Stimulated activated CD4-positive, alpha-beta T cell treated with anti-CD3 and anti-CD28 coated beads, Interleukin-1b, Interleukin-23, amount 100 ng/mL, for 4 hours (primary cell): ENCODE measurements around the gene SPA17.

Experiments
- DNase-seq, 2 donors: peaks; one replicate each; pipeline ENCODE4 v3.0.0-alpha.2; 2020; ENCODE audit warnings: low read depth in 2 of 2

The SPA17 gene

DNA sequence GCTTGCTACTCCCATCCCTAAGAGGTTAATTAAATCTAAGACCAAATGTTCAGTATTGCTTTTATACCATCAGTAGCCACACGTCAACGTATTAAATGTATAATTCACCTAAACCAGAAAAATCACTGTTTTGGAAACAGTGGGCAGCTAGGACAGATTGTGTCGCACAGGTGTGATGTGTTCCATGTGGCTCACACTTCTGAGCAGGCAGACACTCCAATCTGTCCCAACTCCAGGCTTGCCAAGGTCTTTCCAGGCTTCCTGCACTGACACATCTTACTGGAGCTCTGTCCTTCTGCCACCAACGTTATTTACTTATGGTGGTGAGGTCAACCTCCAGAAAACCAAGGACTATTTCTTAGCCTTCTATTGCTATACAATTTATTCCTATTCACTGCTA lies 11.6 kb upstream of the SPA17 start:
- DNase-seq: no peak

DNA sequence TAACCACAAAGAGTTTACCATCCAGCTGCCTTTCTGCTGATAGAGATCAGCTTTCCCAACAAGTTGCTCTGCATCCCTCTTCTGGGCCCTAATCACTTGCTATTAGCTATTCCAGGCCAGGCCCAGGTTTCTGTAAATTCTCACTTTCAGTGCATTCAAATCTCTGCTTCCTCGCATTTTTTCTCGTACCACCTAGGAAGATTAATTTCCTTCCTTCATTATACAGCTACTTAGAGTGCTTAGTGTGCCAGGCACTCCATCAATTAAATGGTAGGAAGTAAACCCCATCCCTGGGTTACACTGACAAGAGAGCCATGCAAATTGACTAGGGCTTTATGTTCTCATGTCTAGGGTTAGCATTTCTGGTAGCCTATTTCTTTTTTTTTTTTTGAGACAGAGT lies 9.8 kb upstream of the SPA17 start:
- DNase-seq: no peak

DNA sequence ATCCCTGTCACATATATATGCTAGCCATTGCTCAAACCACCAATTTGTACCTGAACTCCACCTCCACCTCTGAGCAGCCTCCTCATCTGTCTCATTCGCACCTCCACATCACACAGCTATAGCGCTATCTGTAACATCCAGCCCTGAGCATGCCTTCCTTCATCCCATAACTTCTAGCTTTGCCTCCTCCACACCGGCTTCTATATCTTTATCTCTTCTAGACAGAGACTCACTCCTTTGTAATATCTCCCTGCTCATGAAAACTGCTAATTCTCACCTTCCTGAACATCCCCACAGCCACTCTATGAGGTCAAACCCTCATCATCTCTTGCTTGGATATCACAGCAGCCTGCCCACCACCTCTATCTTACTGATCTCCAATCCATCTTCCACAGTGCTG lies 6.1 kb upstream of the SPA17 start:
- no peak for DNase-seq

DNA sequence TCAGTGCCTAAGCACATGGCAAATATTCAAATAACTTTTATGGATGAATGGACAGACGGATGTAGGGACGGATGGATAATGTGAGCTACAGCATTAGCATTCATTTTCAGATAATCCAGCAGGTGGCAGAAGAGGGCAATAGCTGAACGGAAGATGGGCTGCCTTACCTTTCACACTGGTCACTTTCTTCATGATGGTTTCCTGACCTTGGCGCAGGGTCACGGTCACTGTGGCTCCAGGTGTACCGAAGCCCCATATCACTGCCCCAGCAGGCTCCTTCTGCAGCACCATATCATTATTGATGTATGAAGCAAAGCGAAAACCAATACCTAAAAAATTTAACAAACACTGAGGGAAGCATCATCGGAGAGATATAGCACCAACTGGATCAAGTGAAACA lies 4.5 kb upstream of the SPA17 start:
- DNase-seq: peak in 1 of 2 donors; percentile 43

DNA sequence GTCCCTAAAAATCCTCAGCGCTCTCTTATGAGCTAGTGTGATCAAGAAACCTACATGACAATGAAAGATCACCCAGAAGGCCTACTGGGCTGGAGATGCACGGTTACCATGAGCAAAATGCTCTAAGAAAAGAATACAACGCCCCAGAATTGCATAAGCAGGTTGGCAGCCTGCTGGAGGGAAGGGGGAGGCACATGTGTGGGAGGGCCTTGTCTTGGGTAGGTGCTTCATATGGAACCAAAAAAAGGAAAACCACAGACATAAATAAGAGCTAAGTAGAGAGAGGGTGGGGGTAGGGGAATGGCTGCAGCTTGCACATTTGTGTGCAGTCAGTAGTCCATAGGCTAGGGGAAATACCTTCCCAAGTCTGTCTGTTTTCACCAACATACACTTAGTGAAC lies 3.0 kb upstream of the SPA17 start:
- DNase-seq: peak in 1 of 2 donors; percentile 11

DNA sequence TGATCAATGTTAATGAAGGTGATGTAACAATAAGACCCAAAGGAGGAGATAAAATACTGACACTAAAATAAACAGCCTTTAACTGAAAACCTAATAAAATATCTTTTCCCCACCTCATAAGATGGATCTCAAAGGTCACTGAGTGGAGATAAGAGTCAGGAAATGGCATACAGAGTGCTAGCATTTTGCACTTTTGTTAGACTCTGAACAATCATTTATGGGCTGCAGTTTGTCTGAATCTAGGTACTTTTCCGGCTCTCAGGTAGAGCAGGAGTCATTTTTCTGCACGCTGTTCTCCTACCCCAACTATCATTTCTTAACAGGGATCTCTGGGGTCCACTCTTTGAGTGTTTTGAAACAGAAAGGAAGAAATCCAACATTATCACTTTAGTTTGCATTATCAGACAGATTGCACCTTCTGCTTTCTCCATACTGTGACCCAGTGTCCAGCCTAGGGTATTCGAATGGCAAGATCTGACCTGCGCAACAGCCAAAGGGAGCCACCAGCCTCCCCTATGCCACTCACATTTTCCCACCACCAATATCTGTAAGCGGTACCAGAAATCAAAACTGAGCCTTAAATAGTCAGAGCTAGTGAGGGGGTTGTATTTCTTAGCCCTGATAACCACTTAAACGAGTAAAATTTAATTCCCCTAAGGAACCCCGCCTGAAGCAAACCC lies 1.0 kb upstream of the SPA17 start:
- DNase-seq: no peak

DNA sequence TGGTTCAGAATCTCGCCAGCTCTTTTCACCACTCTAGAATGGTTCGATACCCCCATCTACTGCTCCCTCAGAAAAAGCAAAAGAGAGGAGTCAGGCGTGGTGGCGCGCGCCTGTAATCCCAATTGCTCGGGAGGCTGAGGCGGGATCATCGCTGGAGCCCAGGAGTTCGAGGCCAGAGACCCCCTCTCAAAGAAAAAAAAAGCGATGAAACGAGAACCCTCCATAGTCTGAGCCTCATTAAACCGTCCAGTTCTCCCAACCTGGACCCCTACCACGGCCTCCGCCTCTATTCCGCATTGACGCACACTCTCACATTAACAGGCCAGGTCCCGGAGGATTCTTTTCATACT lies 439 bp downstream of the SPA17 start:
- DNase-seq: no peak

DNA sequence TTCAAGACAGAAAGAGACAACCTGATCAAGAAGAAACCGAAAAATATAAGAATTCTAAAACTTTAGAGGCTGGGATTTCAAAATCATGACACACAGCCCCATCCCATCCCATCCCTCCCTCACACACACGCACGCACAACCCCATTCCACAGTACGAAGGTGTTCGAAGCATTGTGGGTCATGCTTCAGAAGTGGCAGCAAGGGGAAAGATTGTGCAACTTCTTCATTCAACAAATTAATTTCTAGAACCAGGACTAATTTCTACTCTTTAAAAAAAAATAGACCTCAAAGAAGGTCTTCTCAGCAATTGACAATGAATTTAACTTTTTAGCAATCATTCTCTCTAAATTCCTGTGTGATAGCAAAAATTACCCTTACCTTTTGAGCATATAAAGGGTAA lies 867 bp downstream of the SPA17 start:
- no peak for DNase-seq

DNA sequence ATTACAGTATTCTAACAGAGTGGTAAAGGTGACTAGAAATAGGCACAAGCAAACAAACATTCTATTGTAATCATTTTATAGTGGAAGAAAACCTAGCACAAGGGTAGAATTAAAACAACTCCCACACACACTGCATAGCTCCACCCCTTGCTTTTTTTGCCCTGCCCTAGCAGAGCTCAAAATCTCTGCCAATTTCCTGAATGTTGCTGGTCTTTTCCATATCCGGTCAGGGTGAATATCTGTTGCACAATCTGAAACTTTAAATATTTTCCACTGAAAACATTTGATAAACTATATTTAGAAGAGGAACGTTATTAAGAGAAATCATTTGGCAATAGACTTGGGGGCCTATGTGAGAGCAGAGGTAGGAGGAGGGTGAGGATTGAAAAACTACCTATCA lies 2.7 kb downstream of the SPA17 start:
- no peak for DNase-seq

DNA sequence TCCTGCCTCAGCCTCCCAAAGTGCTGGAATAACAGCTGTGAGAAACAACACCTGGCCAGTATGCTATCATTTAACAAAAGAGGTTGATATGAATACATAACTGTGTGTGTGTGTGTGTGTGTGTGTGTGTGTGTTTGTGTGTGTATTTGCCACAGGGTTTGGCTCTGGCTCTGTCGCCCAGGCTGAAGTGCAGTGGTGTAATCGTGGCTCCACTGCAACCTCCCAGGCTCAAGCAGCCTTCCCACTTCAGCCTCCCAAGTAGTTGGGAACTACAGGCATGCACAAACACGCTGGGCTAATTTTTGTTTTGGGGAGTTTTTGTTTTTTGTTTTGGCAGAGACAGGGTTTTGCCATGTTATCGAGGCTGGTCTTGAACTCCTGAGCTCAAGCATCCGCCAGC lies 4.7 kb downstream of the SPA17 start:
- no peak for DNase-seq

DNA sequence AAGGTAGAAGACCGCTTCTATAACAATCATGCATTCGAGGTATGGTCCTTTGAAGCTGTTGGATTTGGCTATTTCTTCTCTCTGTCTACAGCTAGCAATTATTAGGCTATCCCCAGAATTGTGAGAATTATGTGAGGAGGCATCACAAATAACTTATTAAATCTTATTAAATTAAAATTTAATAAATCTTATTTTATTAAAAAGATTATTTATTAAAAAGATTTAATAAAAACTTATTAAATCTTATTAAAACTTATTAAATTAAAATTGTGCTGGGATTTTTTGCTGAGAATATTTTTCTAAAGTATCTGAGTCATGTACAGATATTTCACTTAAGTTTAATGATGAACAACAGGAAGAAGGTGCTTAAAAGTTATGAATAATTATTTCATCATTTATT lies 7.7 kb downstream of the SPA17 start:
- no peak for DNase-seq

DNA sequence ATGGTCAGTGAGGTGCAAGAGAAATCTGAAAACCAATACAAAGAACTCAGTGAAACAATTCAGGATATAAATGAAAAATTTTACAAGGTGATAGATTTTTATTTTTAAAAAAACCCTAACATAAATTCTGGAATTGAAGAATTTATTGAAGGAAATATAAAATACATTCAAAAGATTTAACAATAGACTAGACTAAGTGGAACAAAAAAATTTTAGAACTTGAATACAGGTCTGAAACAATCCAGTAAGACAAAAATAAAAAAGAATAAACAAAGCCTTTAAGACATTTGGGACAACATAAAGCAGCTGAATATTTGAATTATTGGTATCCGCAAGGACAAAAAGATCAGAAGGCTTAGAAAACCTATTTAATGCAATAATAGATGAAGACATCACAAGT lies 8.7 kb downstream of the SPA17 start:
- DNase-seq: no peak

DNA sequence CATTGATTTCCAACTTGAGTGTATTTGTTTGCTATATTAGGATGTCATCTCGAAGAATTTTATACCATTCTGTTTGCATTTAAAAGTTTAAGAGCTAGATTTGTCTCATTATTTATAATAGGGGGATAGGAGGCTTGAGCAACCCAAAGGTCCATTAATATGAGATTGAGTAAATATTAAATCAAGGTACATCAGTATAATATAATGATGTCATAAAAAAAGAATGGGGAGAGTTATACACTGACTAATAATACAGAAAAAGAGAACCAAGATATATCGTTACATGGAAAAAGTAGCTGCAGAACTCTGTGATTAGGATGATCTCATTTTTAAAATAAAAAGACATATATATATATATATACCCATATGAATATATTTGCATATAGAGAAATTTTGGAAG lies 19.4 kb downstream of the SPA17 start:
- DNase-seq: no peak

DNA sequence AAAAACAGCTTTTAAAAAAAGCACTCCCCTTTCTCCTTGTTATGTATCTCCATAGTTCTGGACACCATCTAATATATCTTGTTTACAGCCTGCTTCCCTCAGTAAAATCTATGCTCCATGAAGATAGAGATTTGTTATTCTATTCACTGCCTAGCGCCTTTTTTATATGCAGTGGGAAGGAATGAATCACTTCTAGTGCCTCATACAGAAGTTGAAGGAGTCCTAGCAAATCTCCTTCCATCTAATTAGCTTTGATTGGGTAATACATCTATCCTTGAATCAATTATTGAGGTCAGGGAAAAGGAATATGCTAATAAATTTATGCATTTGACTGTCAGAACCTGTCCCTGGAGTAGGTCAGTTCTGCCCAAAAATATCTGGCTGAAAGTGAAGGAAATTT lies 25.8 kb downstream of the SPA17 start:
- DNase-seq: no peak

DNA sequence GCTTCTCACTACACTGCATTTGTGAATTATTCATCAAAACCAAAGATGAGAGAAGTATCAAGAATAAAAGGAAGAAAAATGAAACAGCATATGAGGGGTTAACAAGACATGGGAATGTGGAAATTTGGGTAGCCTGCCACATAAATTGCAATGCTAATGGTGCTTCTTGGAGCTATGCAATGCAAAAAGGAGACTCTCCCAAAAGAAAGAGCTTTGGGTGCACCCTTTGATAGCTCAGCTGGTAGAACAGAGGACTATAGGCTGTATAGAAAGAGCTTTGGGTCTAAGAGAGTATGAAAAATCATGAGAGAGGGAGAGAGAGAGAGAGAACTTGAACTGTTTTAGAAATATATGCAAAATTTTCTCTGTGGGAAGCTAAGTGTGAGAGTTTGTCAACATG lies 26.3 kb downstream of the SPA17 start:
- DNase-seq: no peak

DNA sequence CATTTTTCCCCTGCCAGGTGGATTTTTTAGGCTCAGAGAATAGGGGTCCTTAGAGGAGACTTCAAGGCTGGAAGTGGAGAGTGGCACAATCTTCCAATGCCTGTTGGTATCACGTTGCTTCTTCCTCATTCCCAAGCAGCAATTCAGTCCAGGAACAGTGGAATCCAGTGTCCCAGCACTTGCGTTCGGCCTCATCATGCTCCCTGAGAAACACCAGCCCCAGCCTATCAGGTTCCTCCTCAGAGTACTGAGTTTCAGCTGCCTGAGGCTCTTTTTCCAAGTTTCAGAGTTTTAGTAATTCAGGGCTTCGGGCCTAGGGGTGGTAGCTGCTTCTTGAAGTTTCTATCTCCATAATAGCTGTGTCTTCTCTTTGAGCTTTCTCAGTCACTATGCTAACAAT lies 34.1 kb downstream of the SPA17 start:
- no peak for DNase-seq

DNA sequence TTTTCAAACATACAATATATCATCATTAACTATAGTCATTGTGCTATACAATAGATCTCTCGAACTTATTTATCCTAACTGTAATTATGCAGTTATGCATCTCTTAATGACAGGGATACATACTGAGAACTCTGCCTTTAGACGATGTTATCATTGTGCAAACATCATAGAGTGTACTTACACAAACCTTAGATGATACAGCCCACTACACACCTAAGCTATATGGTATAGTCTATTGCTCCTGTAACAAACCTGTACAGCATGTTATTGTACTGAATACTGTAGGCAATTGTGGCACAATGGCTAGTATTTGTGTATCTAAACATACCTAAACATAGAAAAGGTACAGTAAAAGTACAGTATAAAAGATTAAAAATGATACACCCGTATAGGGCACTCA lies 38.7 kb downstream of the SPA17 start:
- DNase-seq: no peak

DNA sequence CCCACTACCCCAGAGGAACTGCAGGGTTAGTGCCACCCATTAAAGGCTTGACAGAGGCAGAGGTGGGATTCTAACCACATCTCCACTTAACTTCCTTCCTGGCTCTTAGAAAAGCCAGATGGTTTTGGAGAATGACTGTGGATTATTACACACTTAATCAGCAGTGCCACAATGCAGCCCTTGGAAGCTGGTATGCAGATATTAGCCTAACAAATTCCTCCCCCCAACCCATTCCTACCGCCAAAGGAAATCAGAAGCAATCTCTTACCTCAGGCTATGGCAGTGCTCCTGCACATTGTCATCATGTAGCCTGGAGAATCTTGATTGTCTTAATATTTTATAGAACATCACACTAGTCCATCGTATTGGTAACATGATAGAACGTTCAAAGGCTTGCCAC lies 42.9 kb downstream of the SPA17 start:
- DNase-seq: no peak

DNA sequence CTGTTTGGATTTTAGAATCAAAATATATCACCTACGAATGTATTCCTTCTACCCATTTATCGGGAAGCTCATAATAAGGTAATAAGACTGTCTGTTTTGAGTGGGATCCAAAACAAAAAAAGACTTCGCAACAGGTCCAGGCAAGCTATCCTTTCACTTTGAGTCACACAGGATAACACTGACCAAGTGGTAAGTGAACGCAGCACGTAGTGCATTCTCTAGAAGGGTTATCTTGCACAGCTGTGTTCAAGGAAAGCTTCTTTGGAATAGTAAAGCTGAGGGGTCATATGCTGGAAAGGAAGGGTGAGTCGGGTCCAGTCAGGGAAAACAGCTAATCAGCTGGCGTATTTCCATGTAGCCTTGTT lies 43.7 kb downstream of the SPA17 start:
- no peak for DNase-seq

DNA sequence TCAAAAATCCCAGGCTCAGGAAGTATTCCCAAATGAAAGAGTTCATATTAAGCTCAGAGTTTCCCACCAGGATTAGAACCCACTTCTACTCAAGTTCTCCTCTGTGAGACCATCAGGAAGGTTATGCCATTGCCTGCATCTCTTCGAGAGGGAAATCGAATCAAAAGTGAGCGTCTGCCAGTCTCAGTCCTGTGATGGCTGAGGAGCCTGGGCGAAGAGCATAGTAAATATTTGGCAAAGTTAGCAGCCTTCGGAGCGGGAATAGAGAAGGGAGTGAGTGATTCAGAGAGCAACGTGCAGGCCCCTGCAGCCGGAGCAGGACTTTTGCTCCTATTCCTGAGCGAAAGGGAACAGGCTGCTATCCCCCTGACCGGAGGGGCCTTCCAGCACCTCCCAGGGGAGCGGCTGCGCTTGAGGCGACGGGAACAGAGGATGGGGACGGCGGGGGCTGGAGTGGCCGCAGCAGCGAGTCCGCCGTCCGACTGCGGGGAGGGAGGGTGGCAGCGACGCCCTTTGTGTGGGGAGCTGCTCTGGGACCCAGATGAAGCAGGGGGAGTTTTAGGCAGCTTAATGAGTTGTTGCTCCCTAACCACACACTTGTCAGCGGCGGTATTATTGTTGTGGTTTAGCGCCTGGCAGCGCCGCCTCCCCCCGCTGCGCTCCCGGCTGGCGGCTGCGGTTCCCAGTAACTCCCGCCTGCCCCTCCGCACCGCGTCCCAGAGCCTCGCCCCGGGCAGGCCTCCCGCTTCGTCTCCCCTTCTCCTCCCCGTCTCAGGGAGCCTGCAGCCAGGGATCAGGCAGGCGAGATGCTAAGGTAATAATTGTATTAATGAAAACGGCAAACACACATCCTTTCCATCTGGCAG lies 44.3 kb downstream of the SPA17 start:
- DNase-seq: no peak

DNA sequence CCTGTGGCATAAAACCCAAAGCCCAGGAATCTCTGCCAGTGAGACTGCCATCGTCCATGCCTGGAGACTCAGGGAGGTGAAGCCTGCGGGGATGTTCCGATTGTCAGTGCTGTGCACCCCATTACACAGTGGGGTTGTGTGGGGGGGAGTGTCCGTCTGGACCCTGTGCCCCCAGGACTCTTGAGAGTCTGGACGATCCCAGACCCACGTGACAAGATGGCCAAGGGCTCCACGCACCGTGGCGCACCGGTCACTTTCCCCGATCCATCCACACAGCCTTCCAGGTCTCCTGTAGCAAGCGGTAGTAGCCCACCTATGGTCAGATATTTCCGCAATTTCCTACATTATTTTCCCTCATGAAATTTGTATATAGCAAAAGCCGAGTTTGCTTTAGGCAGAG lies 45.1 kb downstream of the SPA17 start:
- DNase-seq: no peak

DNA sequence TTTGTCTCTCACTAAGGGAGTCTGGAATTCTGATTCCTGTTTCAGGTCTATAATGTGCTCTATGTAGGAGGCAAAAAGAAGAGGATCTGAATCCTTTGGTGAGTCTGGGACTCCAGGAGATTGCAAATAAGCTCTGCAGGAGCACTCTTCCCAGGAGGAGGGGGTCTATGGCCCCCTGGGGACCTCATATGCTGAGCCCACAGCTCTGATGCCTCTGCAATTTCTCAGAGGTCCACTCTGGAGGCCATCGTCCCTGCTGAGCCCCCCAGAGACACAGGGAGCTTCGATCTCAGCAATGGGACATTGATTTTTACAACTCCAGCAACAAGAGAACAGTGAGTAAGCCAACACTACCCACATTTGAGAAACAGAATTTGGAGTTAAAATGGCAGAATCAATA lies 45.8 kb downstream of the SPA17 start:
- DNase-seq: no peak

DNA sequence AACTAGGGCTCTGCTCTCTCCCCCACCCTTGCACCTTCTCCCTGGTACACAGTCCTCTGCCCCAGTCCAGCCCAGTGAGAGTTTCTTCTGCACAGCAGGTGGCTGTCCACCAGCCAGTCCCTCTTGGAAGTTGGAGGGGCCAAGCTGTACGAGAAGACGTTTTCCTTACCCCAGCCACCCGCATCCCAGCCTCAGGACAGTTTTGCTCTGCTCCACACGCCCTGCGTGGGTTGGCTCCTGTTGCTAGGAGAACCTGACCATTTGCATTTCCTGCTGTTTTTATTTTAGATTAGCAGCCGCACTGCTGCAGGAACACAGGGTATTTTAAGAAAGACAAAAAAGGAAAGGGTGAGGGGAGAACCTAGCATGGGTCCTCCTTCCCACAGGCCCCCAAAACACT lies 48.5 kb downstream of the SPA17 start:
- no peak for DNase-seq
